Small intestine (tissue), 7 donors: Measurements from ENCODE around the gene IL15. TPM values are rescaled to one million over a fixed set of nuclear protein-coding genes. Genes with fewer than 3 reads are reported as not detected.
A peak's percentile ranks its signal among the peaks of the same experiment; 100 is the strongest.
"Not testable (repeated sequence)": the region's sequence is repeated elsewhere in the genome, so short reads cannot be mapped to it uniquely, and the experiment has no call there.

Experiments used
- DNase-seq, 2 donors: peaks; one replicate each; pipeline versions ENCODE4 v3.0.0 to v3.0.0-alpha.2; 2013
- FAIRE-seq: peaks from 2 replicates; lab custom pipeline; 2012; peaks lifted over from hg19 to GRCh38; lab: Jason Lieb, UNC
- H3K27ac ChIP-seq, 3 donors: one replicate each; pipeline ENCODE4 v1.5.1; 2013; ENCODE audit warnings: low read length in 2 of 3, mild to moderate bottlenecking in 2 of 3, control low read depth in 1 of 3, inconsistent platforms in 1 of 3, low read depth in 1 of 3, moderate library complexity in 1 of 3
- H3K27me3 ChIP-seq, 3 donors: one replicate each; pipeline ENCODE4 v1.6.1; 2013; ENCODE audit warnings: low read length in 3 of 3, inconsistent platforms in 1 of 3; ENCODE audit not compliant: control insufficient read depth in 3 of 3, insufficient read depth in 3 of 3
- H3K36me3 ChIP-seq, 3 donors: one replicate each; pipeline ENCODE4 v1.6.1; 2013; ENCODE audit warnings: low read length in 3 of 3, inconsistent platforms in 1 of 3, low read depth in 1 of 3, mild to moderate bottlenecking in 1 of 3, moderate library complexity in 1 of 3; ENCODE audit not compliant: control insufficient read depth in 3 of 3, insufficient read depth in 2 of 3
- H3K4me1 ChIP-seq, 3 donors: one replicate each; pipeline ENCODE4 v1.6.1; 2013; ENCODE audit warnings: low read length in 2 of 3, inconsistent platforms in 1 of 3, low read depth in 1 of 3, mild to moderate bottlenecking in 1 of 3, moderate library complexity in 1 of 3; ENCODE audit not compliant: control insufficient read depth in 3 of 3, insufficient read depth in 2 of 3
- H3K4me3 ChIP-seq, 3 donors: one replicate each; pipeline ENCODE4 v1.5.1; 2013; ENCODE audit warnings: low read length in 3 of 3, control low read depth in 1 of 3, inconsistent platforms in 1 of 3, low read depth in 1 of 3, mild to moderate bottlenecking in 1 of 3, moderate library complexity in 1 of 3
- H3K9me3 ChIP-seq, 2 donors: one replicate each; pipeline ENCODE4 v1.6.1; 2013; ENCODE audit warnings: low read depth in 1 of 2, low read length in 1 of 2; ENCODE audit not compliant: control insufficient read depth in 2 of 2, insufficient read depth in 1 of 2
- WGBS, 3 donors: extraction: QIAGEN DNeasy Blood & Tissue Kit; methylation state at CpG; one replicate each; pipeline ENCODE4 v1.1.7; 2013; 5-methylcytosine and 5-hydroxymethylcytosine counted together
- polyA plus RNA-seq, 4 donors: library from polyadenylated mRNA; stranded (reverse) in 3 of 4; unstranded in 1 of 4; fragments of 200-250 nt in 3 of 4; fragments of 120-200 nt in 1 of 4; gene quantifications; one replicate each; pipeline versions ENCODE4 v1.2.1 to v1.2.3, GENCODE V29; 2013
- donor health status: healthy with polysubstance abuse.
- donor health status: control.
- donor health status: control.
- donor health status: Bipolar disorder and iron deficiency.
- donor health status: healthy.

The IL15 gene
- polyA plus RNA-seq, 4 donors: 4.1 to 16.3 (median 8.9) TPM

DNA sequence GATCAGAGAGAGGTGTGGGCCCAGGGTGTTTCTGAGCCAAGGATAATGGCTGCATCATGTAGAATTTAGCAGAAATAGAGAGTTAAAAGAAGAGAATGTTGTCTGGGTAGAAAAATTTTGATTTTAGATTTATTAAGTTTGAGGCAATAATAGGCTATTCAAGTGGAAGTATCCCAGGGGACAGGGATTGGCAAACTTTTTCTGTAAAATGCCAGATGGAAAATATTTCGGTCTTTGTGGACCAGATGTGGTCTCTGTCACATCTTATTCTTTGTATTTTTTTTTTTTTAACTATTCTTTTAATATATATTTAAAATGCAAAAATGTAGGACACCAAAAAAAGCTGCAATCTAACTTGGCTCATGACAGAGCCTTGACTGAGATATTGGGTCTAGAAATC lies 33.1 kb downstream of the IL15 start:
- H3K36me3 ChIP-seq: no peaks in the 10 kb centered on the region
- FAIRE-seq: no peak
- WGBS, 3 donors: 85 to 91% (median 89%) methylated on average over 1 of the region's 1 CpG

DNA sequence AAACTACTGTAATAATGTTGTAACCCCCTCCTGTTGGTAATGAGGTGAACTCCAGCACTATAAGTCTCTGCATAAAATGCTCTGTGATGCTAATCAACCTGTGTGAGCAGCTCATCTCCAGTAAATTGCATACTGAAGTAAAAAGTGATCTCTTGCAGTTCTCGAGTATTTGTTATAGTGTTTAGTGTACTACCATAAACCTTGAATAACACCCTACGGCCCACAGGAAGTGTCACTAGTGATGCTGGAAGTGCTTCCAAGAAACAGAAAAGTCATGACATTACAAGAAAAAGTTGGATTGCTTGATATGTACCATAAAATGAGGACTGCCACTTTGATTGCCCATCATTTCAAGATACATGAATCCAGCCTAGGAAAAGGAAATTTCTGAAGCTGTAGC lies 39.0 kb downstream of the IL15 start:
- Histone ChIP-seq H3K27ac (peak overlapping the region in 1 of 3 donors; percentile 11), H3K36me3 (no peaks in the 10 kb centered on the region), H3K4me1 (peaks cover 0 to 19% (median 3%) of the 10 kb centered on the region in 3 donors), H3K9me3 (no peaks in the 10 kb centered on the region), H3K27me3 (no peaks in the 10 kb centered on the region), H3K4me3 (no peak overlapping the region)
- DNase-seq (no peak), FAIRE-seq (no peak)
- WGBS, 3 donors: 17 to 51% (median 35%) methylated on average over 2 of the region's 2 CpGs

More for the DNA sequence above, 33.1 kb downstream of the IL15 start:
- Histone ChIP-seq H3K27me3 (no peaks in the 10 kb centered on the region), H3K9me3 (no peaks in the 10 kb centered on the region), H3K27ac (no peak overlapping the region), H3K4me3 (no peak overlapping the region), H3K4me1 (no peaks in the 10 kb centered on the region)
- no peak for DNase-seq

DNA sequence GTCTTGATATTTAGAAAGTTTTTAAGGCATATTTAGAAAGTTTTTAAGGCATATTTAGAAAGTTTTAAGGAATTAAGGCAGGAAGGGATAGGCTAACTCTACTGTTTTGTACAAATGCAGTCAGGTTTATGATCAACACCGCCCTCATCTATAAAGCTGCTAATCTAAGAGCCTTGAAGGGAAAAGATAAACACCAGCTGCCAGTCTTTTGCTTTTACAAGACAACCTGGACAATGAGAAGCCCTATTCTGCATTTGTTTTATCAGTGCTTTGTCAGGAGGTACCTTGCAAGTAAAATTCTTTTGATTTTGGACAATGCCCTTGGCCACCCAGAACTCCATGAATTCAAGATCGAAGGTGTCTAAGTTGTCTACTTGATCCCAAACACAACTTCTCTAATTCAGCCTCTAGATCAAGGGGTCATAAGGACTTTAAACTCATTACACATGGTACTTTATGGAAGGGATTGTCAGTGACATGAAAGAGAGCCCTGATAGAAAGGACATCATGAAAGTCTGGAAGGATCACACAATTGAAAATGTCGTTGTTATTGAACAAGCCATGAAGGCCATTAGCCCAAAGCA lies 39.8 kb downstream of the IL15 start:
- FAIRE-seq (no peak), DNase-seq (peak; percentile 62 to 67)
- H3K4me1 ChIP-seq: peaks cover 3 to 19% (median 3%) of the 10 kb centered on the region in 3 donors
- H3K27ac ChIP-seq: peak overlapping the region in 2 of 3 donors; percentile 0 to 1
- no peaks in the 10 kb centered on the region for H3K27me3 ChIP-seq
- no peaks in the 10 kb centered on the region for H3K9me3 ChIP-seq
- WGBS, 3 donors: 12 to 40% (median 31%) methylated on average over 3 of the region's 3 CpGs
- no peaks in the 10 kb centered on the region for H3K36me3 ChIP-seq
- no peak overlapping the region for H3K4me3 ChIP-seq

DNA sequence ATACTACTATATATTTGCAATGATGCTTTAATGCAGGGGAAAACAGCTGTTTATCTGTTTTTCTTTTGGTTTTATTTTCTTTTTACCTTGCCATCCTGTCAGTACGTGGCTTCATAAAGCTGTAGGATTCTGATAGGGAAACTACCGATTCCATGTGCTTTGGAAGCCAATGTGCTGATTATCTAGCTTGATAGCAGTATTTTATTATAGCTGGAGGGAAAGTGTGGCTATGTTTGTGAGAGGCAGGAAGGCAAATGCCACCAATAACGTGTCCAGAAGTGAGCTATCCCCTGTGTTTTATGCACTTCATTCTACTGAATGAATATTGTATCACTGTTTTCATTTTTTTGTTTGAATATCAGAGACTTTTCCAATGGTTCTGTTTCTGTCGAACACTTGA lies 43.7 kb downstream of the IL15 start:
- Histone ChIP-seq H3K36me3 (no peaks in the 10 kb centered on the region), H3K27ac (no peak overlapping the region), H3K27me3 (no peaks in the 10 kb centered on the region), H3K4me1 (peaks cover 3 to 19% (median 3%) of the 10 kb centered on the region in 3 donors), H3K4me3 (no peak overlapping the region), H3K9me3 (no peaks in the 10 kb centered on the region)
- WGBS, 3 donors: 22 to 60% (median 46%) methylated on average over 4 of the region's 4 CpGs
- FAIRE-seq (no peak), DNase-seq (peak in 1 of 2 donors; percentile 54)

DNA sequence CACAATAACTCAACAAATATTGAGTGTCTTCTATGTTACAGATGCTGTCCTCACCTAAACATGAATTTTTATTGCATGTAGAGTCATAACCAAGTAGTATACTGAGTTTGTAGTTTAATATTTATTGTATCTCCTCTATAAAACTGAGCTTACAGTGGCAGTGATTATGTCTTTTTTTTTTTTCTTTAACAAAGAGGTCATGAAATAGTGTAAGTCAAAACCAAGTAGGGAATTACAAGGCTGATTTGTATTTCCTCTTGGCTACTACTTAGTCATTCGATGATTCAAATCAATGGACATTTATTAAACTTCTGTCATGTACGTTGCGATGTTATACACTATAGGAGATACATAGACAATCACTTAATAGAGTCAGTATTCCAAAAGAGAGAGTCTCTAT lies 48.4 kb downstream of the IL15 start:
- H3K27ac ChIP-seq: no peak overlapping the region
- H3K27me3 ChIP-seq: no peaks in the 10 kb centered on the region
- WGBS, 3 donors: 87 to 94% (median 89%) methylated on average over 3 of the region's 3 CpGs
- no peaks in the 10 kb centered on the region for H3K36me3 ChIP-seq
- H3K9me3 ChIP-seq: no peaks in the 10 kb centered on the region
- H3K4me3 ChIP-seq: no peak overlapping the region
- no peak for FAIRE-seq
- DNase-seq: no peak
- H3K4me1 ChIP-seq: peaks cover 0 to 7% (median 0%) of the 10 kb centered on the region in 3 donors

DNA sequence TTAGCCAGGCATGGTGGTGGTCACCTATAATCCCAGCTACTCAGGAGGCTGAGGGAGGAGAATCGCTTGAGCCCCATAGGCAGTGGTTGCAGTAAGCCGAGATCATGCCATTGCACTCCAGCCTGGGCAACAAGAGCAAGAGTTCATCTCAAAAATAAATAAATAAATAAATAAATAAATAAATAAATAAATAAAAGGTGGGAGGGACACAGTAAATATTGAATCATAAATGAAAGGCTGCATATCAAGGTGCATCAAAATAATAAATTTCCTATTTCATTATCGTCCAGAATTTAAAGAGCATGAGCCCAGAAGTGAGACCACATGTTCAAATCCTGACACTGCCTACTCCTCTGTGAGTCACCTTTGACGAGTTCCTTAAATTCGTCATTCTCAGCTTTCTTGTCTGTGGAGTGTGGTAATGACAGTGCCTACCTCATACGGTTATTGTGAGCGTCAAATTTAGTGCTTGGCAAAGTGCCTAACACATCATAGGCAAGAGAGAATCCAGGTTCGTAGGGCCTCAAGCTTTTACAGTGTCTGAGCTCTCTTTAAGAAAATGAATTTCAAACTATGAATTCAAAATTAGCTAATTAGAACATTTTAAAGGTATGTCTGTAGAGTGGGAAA lies 49.9 kb downstream of the IL15 start:
- H3K27me3 ChIP-seq: no peaks in the 10 kb centered on the region
- no peak for FAIRE-seq
- 77 to 80% (median 77%) methylated on average over 8 of the region's 8 CpGs for WGBS, 3 donors
- H3K4me3 ChIP-seq: no peak overlapping the region
- H3K27ac ChIP-seq: no peak overlapping the region
- DNase-seq: no peak
- no peaks in the 10 kb centered on the region for H3K36me3 ChIP-seq
- peaks cover 0 to 4% (median 0%) of the 10 kb centered on the region in 3 donors for H3K4me1 ChIP-seq
- no peaks in the 10 kb centered on the region for H3K9me3 ChIP-seq

DNA sequence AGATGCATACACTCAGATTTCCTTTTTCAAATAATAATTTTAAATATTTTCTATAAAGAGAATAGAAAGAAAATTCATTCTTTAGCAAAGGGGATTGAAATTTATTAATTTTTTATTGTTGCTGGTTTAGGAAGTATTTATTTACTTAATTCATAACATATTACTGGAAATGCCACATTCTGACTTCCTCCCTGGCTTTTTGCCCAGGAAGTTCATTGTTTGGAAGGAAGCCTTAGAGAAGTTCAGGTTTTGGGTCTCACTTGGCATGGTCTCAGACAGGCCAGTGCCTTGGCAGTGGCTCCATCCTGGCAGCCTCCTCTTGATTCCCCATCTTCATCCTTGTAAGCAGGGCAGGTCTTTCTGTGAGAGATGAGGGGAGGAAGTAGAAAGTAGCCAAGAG lies 50.5 kb downstream of the IL15 start:
- no peaks in the 10 kb centered on the region for H3K9me3 ChIP-seq
- H3K4me1 ChIP-seq: peaks cover 0 to 4% (median 0%) of the 10 kb centered on the region in 3 donors
- no peak overlapping the region for H3K27ac ChIP-seq
- FAIRE-seq (no peak), DNase-seq (no peak)
- H3K4me3 ChIP-seq: no peak overlapping the region
- no peaks in the 10 kb centered on the region for H3K36me3 ChIP-seq
- no peaks in the 10 kb centered on the region for H3K27me3 ChIP-seq

DNA sequence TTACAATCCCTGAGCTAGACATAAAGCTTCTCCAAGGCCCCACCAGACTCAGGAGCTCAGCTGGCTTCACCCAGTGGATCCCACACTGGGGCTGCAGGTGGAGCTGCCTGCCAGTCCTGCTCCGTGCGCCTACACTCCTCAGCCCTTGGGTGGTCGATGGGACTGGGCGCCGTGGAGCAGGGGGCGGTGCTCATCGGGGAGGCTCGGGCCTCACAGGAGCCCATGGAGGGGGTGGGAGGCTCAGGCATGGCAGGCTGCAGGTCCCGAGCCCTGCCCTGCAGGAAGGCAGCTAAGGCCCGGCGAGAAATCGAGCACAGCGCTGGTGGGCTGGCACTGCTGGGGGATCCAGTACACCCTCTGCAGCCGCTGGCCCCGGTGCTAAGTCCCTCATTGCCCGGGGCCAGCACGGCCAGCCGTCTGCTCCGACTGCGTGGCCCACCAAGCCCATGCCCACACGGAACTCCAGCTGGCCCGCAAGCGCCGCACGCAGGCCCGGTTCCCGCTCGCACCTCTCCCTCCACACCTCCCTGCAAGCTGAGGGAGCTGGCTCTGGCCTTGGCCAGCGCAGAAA lies 53.4 kb downstream of the IL15 start:
- H3K4me3 ChIP-seq, H3K36me3 ChIP-seq, DNase-seq, FAIRE-seq, H3K27ac ChIP-seq, H3K9me3 ChIP-seq, H3K4me1 ChIP-seq, H3K27me3 ChIP-seq: not testable (repeated sequence)
- 94 to 97% (median 95%) methylated on average over 17 to 29 of the region's 29 CpGs for WGBS, 3 donors
